Stimulated activated memory B cell treated with anti-CD40 and anti-IgM and Interleukin-4, amounts not matched to agents 10 μg/mL and 1 μg/mL and 100 μg/mL, for 72 hours (primary cell): Measurements from ENCODE around the gene CSTF1.
"Not testable (repeated sequence)": the region's sequence is repeated elsewhere in the genome, so short reads cannot be mapped to it uniquely, and the experiment has no call there.

Experiments used
- ATAC-seq: fragments of 150-1000 bp; cut with Tn5 transposase; 2 replicates; pipeline ENCODE4 v1.10.0; 2021
- H3K27ac Mint-ChIP-seq: one replicate; pipeline ENCODE4 v1.8.0; 2022; ENCODE audit warnings: mild to moderate bottlenecking, mixed read lengths
- H3K27me3 Mint-ChIP-seq: one replicate; pipeline ENCODE4 v1.8.0; 2022; ENCODE audit warnings: mixed read lengths
- H3K36me3 Mint-ChIP-seq: one replicate; pipeline ENCODE4 v1.8.0; 2022; ENCODE audit warnings: mixed read lengths
- H3K4me1 Mint-ChIP-seq: one replicate; pipeline ENCODE4 v1.8.0; 2022; ENCODE audit warnings: mixed read lengths
- H3K4me3 Mint-ChIP-seq: one replicate; pipeline ENCODE4 v1.8.0; 2022; ENCODE audit warnings: mild to moderate bottlenecking, moderate library complexity, mixed read lengths
- H3K9me3 Mint-ChIP-seq: one replicate; pipeline ENCODE4 v1.8.0; 2022; ENCODE audit warnings: mixed read lengths

CSTF1 gene

DNA sequence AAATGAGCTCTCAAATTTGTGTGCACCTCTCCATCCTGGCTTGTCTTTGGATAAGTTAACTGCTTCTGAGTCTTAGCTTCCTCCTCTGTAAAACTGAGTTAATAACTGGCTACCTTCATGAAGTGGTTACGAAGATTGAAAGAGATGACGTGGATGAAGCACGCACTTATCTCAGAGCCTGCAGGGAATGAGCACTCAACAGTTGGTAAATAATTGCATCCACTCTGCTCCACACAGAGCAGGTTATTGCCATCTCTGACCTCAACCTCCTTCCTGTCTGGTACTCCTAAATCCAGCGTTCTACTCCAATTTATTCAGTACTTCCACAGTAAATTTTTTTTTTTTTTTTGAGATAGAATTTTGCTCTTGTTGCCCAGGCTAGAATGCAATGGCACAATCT is 7.3 kb upstream of the CSTF1 start:
- Mint-ChIP-seq H3K9me3 (no peaks in the 10 kb centered on the region), H3K4me1 (no peaks in the 10 kb centered on the region), H3K36me3 (peaks cover 37% of the 10 kb centered on the region), H3K4me3 (no peak overlapping the region), H3K27ac (no peak overlapping the region), H3K27me3 (no peaks in the 10 kb centered on the region)
- ATAC-seq, result no peak

DNA sequence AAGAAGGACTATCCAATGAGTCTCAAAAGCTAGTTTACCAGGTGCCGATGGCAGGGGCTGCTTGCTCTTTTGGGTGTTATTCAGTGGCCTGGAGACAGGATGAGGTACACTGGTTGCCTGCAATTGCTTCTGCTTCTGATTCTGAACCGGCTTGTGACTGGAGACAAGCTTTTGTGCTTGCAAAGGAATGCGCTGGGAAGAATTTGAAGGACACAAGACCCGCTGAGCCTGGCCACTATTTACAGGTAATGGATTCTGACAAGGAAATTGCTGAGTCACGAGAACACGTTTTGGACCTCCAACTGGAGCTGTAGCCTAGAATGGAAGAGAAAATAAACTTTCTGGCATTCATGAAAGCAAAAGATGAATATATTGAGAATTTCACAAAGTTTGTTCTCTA is 6.2 kb upstream of the CSTF1 start:
- Mint-ChIP-seq H3K9me3 (no peaks in the 10 kb centered on the region), H3K4me3 (no peak overlapping the region), H3K27ac (no peak overlapping the region), H3K36me3 (peaks cover 39% of the 10 kb centered on the region), H3K4me1 (no peaks in the 10 kb centered on the region), H3K27me3 (no peaks in the 10 kb centered on the region)
- no peak for ATAC-seq

DNA sequence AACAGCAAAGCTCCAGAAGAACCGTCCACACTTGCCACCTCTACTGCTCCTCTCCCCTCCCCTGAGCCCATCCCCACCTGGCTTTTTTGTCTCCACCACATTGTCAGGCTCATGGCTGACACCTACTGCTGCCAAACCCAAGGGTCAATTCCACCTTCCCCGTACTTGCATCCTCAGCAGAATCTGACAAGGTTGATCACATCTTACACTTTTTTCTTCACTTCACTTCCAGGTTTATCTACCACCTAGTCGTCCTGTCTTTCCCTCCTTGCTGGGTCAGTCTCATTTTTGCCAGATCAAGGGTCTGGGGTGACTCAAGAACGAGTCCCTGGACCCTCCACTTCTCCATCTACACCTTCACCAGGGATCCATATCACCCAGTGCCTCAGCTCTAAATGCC is 3.6 kb upstream of the CSTF1 start:
- Mint-ChIP-seq H3K9me3 (no peaks in the 10 kb centered on the region), H3K36me3 (peaks cover 34% of the 10 kb centered on the region), H3K4me3 (no peak overlapping the region), H3K4me1 (peaks cover 7% of the 10 kb centered on the region), H3K27ac (no peak overlapping the region), H3K27me3 (no peaks in the 10 kb centered on the region)
- no peak for ATAC-seq

DNA sequence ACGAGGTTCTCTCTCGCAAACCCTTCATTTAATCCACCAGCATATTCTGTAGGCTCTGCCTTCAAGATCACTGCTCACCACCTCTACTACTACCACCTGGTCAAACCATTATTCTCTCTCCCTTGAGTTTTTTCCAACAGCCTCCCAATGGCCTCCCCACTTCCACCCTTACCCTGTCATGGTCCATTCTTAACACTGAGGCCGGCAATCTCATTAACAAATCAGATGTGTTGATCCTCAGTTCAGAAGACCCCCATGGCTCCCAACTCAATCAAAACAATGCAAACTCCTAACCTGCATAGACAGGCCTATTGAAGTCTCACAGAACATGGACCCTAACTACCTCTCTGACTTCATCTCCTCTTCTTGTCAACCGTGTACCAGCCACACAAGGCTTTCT is 2.6 kb upstream of the CSTF1 start:
- Mint-ChIP-seq H3K9me3 (no peaks in the 10 kb centered on the region), H3K27me3 (no peaks in the 10 kb centered on the region), H3K4me1 (peaks cover 7% of the 10 kb centered on the region), H3K27ac (no peak overlapping the region), H3K36me3 (peaks cover 30% of the 10 kb centered on the region), H3K4me3 (no peak overlapping the region)
- no peak for ATAC-seq

DNA sequence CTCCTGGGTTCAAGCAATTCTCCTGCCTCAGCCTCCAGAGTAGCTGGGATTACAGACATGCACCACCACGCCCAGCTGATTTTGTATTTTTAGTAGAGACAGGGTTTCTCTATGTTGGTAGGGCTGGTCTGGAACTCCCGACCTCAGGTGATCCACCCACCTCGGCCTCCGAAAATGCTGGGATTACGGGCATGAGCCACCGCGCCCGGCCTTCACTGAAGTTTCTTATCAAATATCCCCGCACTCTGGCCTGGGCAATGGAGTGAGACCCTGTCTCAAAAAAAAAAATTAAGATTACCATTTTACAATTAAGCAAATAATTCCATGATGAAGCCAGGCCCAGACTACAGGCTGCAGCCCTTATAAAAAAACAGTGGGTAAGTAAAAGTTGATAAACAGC is 2.0 kb upstream of the CSTF1 start:
- not testable (repeated sequence) for H3K4me1 Mint-ChIP-seq

DNA sequence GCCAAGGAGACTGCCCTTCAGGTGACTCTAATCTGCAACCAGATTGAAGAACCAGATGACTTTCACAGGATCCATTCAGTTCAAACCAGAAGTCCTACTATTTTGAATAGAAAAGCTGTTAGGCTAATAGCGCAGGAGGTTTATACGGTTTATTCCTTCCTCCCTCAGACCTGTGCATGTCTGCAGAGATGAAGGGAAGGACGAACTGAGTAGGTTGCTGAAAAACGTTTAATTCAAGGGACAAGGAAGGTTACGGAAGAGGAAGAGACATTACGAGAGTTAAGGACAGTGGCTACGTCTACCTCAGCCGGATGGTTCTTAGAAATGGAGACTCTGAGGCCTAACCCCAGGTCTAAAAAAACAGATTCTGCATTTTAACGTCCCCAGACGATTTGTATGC is 1.4 kb upstream of the CSTF1 start:
- Mint-ChIP-seq H3K27ac (no peak overlapping the region), H3K4me1 (peaks cover 7% of the 10 kb centered on the region)

More for the DNA sequence above, 2.0 kb upstream of the CSTF1 start:
- H3K4me3 Mint-ChIP-seq, H3K27me3 Mint-ChIP-seq, ATAC-seq, H3K9me3 Mint-ChIP-seq, H3K27ac Mint-ChIP-seq: not testable (repeated sequence)
- peaks cover 32% of the 10 kb centered on the region for H3K36me3 Mint-ChIP-seq

DNA sequence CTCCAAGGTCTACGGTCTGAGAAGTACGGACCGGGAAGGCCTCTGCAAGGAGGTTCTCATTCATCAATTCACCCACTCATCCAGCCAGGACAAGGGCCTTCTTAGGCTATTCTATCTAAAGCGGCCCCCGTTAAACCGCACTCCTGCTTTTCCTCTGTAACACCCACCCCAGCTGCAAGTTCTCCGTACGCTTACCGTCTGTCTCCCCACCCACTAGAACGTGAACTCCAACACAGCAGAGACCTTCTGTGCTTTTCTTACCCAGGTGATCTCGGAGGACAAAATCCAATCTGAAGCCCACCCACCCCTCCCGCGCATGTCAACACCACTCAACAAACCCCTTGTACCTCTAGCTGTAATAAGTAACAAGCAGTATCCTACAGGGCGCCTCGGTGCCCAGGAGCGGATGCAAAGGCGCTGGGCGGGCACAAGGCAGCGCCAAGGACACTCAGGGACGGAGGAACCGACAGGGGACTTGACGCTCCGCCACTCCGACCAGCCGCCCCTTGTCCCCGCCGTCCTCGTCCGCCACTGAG is 781 bp upstream of the CSTF1 start:
- H3K27me3 Mint-ChIP-seq, result no peaks in the 10 kb centered on the region
- H3K4me1 Mint-ChIP-seq, result peaks cover 7% of the 10 kb centered on the region
- H3K27ac Mint-ChIP-seq, result no peak overlapping the region
- H3K9me3 Mint-ChIP-seq, result no peaks in the 10 kb centered on the region
- ATAC-seq, result no peak
- no peak overlapping the region for H3K4me3 Mint-ChIP-seq
- H3K36me3 Mint-ChIP-seq, result peaks cover 31% of the 10 kb centered on the region

More for the DNA sequence above, 1.4 kb upstream of the CSTF1 start:
- Mint-ChIP-seq H3K27me3 (no peaks in the 10 kb centered on the region), H3K4me3 (no peak overlapping the region), H3K9me3 (no peaks in the 10 kb centered on the region), H3K36me3 (peaks cover 34% of the 10 kb centered on the region)
- no peak for ATAC-seq

DNA sequence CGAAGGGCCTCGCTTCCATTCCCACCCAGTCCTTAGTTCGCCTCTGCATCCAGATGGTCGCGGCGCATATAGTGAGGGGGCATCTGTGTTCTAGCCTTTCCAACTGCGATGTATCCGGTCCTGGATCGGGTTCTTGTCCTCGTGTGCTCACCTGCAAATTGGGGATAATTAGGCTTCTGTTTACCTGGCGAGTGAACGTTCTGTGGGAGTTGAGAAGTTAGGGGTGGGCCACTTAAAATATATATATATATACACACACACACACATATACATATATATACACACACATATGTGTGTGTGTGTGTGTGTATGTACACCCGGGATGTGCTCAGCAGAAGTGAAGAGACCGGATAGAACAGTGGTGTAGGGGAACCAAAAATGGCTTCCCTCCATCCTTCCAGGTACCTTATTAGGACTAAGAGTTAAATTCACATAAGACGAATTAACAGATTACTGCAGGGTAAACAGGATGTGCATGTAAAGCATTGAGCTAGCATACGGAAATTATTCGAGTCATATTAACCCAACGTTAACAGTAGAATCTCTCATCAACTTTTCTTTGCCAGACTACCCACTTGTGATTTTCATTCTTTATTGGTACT is 537 bp downstream of the CSTF1 start:
- no peak overlapping the region for H3K4me3 Mint-ChIP-seq
- no peak overlapping the region for H3K27ac Mint-ChIP-seq
- H3K4me1 Mint-ChIP-seq, result peaks cover 7% of the 10 kb centered on the region
- no peaks in the 10 kb centered on the region for H3K9me3 Mint-ChIP-seq
- H3K36me3 Mint-ChIP-seq, result peaks cover 42% of the 10 kb centered on the region
- no peaks in the 10 kb centered on the region for H3K27me3 Mint-ChIP-seq
- no peak for ATAC-seq

DNA sequence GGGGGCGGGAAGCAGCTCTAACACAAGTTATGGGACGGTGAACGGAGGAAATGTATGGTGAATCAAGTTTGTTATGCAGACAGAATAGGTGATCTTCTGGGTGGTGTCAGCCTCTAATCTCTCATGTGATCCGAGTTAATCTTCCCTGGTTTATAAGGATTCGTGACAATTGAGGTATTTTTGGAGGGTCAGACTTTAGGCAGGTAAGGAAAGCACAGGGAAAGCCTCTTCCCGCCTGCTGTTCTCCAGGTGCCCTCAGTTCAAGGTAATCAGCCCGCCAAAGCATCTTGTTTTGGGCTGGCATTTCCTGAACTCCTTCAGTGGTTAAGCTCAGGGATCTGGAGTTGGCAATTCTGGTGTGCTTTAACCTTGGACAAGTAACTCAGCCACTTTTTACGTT is 1.2 kb downstream of the CSTF1 start:
- H3K36me3 Mint-ChIP-seq, result peaks cover 45% of the 10 kb centered on the region

DNA sequence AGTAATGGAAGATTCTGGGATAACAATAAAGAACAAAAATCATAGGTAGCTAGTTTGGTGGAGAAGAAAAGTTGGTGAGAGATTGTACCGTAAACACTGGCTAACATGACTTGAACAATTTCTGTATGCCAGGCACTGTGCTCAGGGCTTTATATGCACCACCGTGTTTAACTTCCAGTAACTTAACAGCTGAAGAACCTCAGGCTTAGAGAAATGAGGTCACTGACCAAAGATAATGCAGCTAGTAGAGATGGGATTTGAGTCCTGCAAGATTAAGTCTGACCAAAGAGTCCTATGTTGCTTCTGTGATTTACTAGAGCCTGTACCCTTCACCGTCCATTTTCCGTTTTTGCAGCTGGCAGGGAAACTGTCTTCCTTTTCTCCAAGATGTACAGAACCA is 2.7 kb downstream of the CSTF1 start:
- H3K9me3 Mint-ChIP-seq, result no peaks in the 10 kb centered on the region
- peaks cover 42% of the 10 kb centered on the region for H3K36me3 Mint-ChIP-seq
- peaks cover 12% of the 10 kb centered on the region for H3K4me1 Mint-ChIP-seq
- H3K27me3 Mint-ChIP-seq, result no peaks in the 10 kb centered on the region
- no peak overlapping the region for H3K27ac Mint-ChIP-seq
- no peak for ATAC-seq
- H3K4me3 Mint-ChIP-seq, result no peak overlapping the region

More for the DNA sequence above, 1.2 kb downstream of the CSTF1 start:
- H3K4me3 Mint-ChIP-seq, result no peak overlapping the region
- ATAC-seq, result no peak
- no peaks in the 10 kb centered on the region for H3K9me3 Mint-ChIP-seq
- H3K27me3 Mint-ChIP-seq, result no peaks in the 10 kb centered on the region
- no peak overlapping the region for H3K27ac Mint-ChIP-seq
- peaks cover 7% of the 10 kb centered on the region for H3K4me1 Mint-ChIP-seq

DNA sequence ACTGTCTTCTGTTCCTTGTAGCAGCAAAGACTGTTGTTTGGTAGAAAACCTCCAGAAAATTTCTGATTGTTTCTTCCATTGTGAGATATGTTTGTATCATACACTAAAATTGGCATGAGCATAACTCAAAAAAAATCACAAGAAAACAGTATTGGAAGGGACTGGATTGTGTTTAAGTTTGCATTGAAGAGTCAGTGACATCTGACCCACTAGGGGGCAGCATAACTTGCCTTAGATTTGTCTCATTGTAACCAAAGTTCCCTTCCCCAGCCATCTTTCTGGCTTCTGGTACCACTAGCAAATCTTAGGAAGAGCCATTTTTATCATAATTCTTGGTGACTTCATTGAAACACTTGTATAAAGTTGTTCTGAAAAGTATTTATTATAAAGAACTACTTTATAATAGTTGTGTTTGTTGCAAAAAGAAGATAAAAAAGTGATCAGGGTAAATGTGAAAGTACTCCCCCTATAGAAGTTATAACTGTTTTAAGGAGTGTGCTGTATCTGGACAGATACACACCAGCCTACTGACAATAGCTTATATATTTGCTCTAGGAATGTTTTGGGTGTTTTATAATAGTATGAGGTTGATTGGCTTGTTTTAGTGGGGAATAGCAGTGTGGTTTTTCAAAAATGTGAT is 7.7 kb downstream of the CSTF1 start:
- no peak for ATAC-seq
- no peak overlapping the region for H3K27ac Mint-ChIP-seq
- H3K9me3 Mint-ChIP-seq, result no peaks in the 10 kb centered on the region
- no peaks in the 10 kb centered on the region for H3K27me3 Mint-ChIP-seq
- H3K4me3 Mint-ChIP-seq, result no peak overlapping the region
- peaks cover 5% of the 10 kb centered on the region for H3K4me1 Mint-ChIP-seq
- H3K36me3 Mint-ChIP-seq, result peaks cover 64% of the 10 kb centered on the region

DNA sequence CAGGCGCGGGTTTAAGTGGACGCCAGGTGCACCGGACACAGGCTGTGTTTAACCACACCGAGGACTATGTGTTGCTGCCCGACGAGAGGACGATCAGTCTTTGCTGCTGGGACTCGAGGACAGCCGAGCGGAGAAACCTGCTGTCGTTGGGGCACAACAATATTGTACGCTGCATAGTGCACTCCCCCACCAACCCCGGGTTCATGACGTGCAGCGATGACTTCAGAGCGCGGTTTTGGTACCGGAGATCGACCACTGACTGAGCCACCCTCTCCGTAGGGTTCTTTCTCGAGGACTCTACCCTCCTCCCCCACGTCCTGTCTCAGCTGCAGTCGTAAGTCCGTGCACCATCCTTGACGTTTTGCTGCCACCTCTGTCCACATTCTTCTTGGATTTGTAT is 11.0 kb downstream of the CSTF1 start:
- Mint-ChIP-seq H3K27me3 (no peaks in the 10 kb centered on the region), H3K27ac (no peak overlapping the region), H3K4me3 (no peak overlapping the region), H3K9me3 (no peaks in the 10 kb centered on the region), H3K4me1 (peaks cover 17% of the 10 kb centered on the region), H3K36me3 (peaks cover 68% of the 10 kb centered on the region)
- no peak for ATAC-seq

DNA sequence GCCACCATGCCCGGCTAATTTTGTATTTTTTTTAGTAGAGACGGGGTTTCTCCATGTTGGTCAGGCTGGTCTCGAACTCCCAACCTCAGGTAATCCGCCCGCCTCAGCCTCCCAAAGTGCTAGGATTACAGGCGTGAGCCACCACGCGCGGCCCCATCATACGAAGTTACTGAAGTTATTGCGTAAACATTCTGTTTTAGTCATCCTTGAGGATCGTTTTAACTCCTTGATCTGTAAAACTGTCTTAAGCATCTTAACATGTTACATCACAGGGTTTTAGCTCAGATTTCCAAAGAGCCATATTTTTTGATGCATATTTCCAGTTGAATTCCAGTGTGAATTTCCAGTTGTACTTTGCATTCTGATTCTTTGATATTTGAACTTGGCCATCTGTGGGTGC is 12.9 kb downstream of the CSTF1 start:
- H3K27ac Mint-ChIP-seq, H3K9me3 Mint-ChIP-seq, H3K27me3 Mint-ChIP-seq, H3K4me3 Mint-ChIP-seq, ATAC-seq: not testable (repeated sequence)
- H3K36me3 Mint-ChIP-seq, result peaks cover 67% of the 10 kb centered on the region
- H3K4me1 Mint-ChIP-seq, result peaks cover 12% of the 10 kb centered on the region

DNA sequence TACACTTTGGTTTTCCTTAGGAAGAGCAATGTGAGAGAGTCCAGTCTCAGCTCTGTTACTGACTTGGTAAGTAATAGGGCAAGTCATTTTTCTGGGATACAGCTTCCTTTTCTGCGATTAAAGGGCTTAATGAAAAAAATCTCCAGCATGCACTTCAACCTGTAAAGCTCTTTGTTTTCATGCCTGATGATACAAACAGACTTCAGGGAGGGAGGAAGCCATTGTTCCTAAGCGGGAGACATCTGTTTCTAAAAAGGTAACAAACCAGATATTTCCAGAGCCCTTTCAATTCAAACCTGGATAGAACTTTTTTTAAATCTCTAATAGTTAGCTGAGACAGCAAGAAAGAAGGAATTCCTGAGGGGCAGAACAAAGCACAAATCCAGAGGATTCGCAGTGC is 14.5 kb downstream of the CSTF1 start:
- no peak overlapping the region for H3K27ac Mint-ChIP-seq
- H3K36me3 Mint-ChIP-seq, result peaks cover 63% of the 10 kb centered on the region

DNA sequence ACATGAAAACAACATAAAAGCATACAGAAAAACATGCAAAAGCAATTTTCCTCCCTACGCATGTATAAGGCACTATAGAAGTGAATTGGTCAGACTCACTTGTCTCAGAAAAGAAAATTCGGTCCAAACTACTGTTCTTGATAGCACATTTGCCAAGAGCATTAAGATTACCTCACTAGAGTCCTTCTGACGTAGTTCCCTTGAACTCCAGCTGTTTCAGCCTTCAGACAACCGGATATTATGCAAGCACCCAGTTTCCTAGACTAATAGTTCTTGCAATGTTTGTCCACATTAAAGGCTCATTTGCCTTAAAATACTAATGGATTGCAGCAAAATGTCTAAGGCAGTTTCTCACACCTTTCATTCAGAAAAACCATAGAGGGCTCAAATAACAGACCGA is 17.1 kb downstream of the CSTF1 start:
- Mint-ChIP-seq H3K4me1 (peaks cover 26% of the 10 kb centered on the region), H3K9me3 (no peaks in the 10 kb centered on the region), H3K4me3 (no peak overlapping the region), H3K36me3 (peaks cover 58% of the 10 kb centered on the region), H3K27ac (no peak overlapping the region), H3K27me3 (no peaks in the 10 kb centered on the region)
- no peak for ATAC-seq

More for the DNA sequence above, 14.5 kb downstream of the CSTF1 start:
- Mint-ChIP-seq H3K27me3 (no peaks in the 10 kb centered on the region), H3K4me3 (no peak overlapping the region), H3K9me3 (no peaks in the 10 kb centered on the region), H3K4me1 (peaks cover 19% of the 10 kb centered on the region)
- no peak for ATAC-seq

DNA sequence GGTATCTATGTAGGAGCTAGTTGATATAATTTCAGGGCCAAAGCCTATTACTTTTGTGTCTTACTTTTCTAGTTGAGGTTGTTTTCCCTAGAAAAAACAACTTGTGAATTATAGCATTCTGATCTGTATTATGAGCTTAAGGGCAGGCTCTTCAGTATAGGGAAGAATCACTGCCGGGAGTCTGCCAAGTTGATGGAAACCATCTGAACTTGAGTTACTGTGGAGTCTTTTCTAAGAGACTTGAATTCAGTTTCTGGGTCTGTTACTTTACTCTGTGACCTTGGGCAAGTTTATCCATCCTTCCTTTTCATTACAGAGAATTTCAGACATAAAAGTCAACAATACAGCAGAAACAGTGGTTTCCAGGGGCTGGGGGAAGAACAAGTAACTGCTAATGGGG is 17.5 kb downstream of the CSTF1 start:
- no peaks in the 10 kb centered on the region for H3K27me3 Mint-ChIP-seq
- no peak for ATAC-seq
- H3K27ac Mint-ChIP-seq, result no peak overlapping the region
- no peaks in the 10 kb centered on the region for H3K9me3 Mint-ChIP-seq
- peaks cover 26% of the 10 kb centered on the region for H3K4me1 Mint-ChIP-seq
- H3K36me3 Mint-ChIP-seq, result peaks cover 57% of the 10 kb centered on the region
- no peak overlapping the region for H3K4me3 Mint-ChIP-seq
